RWPE1 (cell line): ENCODE results near the gene NBAS.
"Not testable (repeated sequence)": the region's sequence is repeated elsewhere in the genome, so short reads cannot be mapped to it uniquely, and the experiment has no call there.

Source experiments
- CTCF ChIA-PET: fragments of 350-600 bp; sonication (Branson Sonifier 250); formaldehyde crosslinking; extraction: SDS; loops from one replicate; lab custom pipeline; 2021; lab: Yijun Ruan, JAX
- POLR2A ChIA-PET: fragments of 400-600 bp; formaldehyde crosslinking; extraction: SDS; loops from one replicate; lab custom pipeline; 2020; ENCODE audit warnings: antibody characterized with exemption; ENCODE audit not compliant: low non-redundant PET; lab: Yijun Ruan, JAX
- DNase-seq: peaks from one replicate; pipeline ENCODE4 v3.0.0; 2012; ENCODE audit warnings: low spot score
- H3K27ac ChIP-seq: fragments of 450-650 bp; 2 replicates; pipeline ENCODE4 v1.5.1; 2017
- TF ChIP-seq, protein P1 (sequence below): fragments of 450-650 bp; conservative IDR thresholded peaks from 2 replicates; pipeline ENCODE4 v1.5.1; 2017; ENCODE audit warnings: low read depth, mild to moderate bottlenecking

NBAS gene

DNA sequence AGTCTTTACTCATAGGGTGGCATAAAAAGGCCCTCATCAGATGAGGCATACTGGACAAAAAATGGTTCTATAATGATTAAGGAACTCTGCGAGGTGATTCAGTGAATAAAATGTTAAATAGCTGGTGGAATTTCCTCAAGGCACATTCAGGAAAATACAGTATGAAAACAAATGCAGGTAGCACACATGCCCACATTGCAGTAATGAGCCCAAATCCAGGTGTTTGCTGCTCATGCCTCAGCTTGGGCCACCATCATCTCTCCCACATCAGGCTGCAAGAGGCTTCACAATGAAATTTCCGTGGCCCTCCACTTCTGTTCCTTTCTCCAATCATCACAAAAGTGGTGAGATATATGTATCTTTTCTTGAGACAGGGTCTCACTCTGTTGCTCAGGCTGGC is 298.3 kb downstream of the NBAS start:
- TF ChIP-seq, protein P1, sequence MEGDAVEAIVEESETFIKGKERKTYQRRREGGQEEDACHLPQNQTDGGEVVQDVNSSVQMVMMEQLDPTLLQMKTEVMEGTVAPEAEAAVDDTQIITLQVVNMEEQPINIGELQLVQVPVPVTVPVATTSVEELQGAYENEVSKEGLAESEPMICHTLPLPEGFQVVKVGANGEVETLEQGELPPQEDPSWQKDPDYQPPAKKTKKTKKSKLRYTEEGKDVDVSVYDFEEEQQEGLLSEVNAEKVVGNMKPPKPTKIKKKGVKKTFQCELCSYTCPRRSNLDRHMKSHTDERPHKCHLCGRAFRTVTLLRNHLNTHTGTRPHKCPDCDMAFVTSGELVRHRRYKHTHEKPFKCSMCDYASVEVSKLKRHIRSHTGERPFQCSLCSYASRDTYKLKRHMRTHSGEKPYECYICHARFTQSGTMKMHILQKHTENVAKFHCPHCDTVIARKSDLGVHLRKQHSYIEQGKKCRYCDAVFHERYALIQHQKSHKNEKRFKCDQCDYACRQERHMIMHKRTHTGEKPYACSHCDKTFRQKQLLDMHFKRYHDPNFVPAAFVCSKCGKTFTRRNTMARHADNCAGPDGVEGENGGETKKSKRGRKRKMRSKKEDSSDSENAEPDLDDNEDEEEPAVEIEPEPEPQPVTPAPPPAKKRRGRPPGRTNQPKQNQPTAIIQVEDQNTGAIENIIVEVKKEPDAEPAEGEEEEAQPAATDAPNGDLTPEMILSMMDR, result no peak
- ChIA-PET POLR2A (no interaction called here), CTCF (no interaction called here)
- no peak overlapping the region for H3K27ac ChIP-seq
- no peak for DNase-seq

DNA sequence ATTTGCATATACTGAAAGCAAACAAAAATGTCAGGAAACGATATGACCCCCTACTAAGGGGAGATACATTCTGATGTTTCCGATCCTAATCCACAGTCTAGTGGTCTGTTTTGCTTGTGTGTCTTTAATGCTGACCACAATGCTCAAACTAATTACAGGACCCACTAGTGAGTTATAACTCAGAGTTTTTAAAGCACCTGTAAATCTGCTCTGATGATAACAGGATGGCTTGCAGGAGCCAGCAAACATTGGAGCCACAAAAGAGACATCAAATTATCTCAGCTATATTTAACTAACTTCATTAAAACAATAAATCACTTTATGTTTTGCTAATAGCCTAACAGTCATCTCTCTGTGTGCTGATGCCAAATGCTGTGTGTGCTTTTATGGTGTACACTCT is 300.3 kb downstream of the NBAS start:
- ChIA-PET CTCF (no interaction called here), POLR2A (no interaction called here)
- H3K27ac ChIP-seq, result no peak overlapping the region
- no peak for DNase-seq
- TF ChIP-seq, protein P1, result no peak

DNA sequence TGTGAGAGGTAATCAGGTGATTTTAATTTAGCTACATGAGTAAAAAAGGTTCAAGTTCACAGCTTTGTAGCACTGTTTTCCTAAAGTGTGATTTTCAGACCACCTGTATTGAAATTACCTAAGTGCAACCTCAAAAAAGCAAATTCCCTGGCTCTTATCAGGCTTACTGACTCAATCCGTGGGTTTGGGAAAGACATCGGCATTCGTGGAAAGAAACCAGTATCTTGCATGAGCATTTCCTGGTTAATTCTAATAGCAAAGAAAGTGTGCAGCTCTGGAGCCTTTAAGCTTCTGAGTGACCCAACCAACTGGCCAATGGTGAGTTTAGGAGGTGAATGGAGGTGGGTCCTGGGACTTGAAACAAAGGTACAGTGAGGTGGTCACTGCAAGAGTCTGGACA is 300.9 kb downstream of the NBAS start:
- TF ChIP-seq, protein P1, result no peak
- H3K27ac ChIP-seq, result no peak overlapping the region
- ChIA-PET POLR2A (no interaction called here), CTCF (no interaction called here)
- no peak for DNase-seq

DNA sequence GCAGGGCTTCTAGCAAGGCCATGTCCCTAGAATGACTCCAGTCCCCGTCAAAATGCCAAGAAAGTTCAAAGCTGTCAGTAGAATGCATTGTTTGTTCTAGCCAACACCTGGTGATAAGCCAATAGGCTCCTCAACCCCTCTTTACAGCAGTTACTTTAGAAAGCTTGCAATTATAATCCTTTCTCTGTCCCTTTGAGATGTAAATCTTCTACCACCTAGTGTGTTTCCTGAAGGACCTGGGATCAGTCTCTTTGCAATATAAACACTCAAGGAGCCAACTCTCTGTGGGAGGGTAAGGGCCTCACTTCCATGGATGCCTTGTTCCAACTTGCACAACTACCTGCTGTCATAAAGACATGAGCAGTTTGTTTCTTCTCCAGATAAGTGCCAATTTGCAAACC is 301.8 kb downstream of the NBAS start:
- TF ChIP-seq, protein P1, result no peak
- ChIA-PET CTCF (no interaction called here), POLR2A (no interaction called here)
- H3K27ac ChIP-seq, result no peak overlapping the region
- no peak for DNase-seq

DNA sequence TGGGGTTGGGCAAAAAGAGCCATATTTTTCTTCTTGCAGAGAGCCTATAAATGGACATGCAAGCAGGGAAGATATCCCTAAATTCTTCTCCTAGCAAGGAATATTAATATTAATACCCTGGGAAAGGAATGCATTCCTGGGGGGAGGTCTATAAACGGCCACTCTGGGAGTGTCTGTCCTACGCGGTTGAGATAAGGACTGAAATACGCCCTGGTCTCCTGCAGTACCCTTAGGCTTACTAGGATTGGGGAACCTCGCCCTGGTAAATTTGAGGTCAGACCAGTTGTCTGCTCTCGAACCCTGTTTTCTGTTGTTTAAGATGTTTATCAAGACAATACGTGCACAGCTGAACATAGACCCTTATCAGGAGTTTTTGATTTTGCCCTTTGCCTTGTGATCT is 302.7 kb downstream of the NBAS start:
- POLR2A ChIA-PET, H3K27ac ChIP-seq, CTCF ChIA-PET, DNase-seq: not testable (repeated sequence)

DNA sequence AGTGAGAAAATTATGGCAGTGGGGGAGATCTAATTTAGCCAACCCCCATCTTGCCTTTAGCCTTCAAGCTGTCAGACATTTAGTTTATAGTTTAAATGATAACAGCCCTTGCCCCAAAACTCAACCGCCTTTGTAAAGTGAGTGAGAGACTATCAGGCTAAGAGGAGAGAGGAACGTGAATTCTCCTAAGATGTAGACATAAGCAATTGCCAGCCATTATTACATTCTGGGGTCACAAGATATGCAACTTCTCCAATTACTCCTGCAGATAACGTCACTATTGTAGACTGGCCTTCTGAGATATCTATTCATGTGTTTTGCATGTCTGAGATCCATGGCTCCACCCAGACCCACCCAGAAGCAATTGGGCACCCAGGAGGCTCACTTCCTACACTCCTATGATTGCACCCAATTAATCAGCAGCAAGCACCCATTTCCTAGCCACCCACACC is 307.3 kb downstream of the NBAS start:
- TF ChIP-seq, protein P1, result no peak
- H3K27ac ChIP-seq, result no peak overlapping the region
- no peak for DNase-seq
- ChIA-PET CTCF (interaction anchor here (0.6 kb wide), 1 partner anchor 177 kb away, joined by 8 read pairs; no protein-coding TSS in a partner anchor), POLR2A (no interaction called here)

DNA sequence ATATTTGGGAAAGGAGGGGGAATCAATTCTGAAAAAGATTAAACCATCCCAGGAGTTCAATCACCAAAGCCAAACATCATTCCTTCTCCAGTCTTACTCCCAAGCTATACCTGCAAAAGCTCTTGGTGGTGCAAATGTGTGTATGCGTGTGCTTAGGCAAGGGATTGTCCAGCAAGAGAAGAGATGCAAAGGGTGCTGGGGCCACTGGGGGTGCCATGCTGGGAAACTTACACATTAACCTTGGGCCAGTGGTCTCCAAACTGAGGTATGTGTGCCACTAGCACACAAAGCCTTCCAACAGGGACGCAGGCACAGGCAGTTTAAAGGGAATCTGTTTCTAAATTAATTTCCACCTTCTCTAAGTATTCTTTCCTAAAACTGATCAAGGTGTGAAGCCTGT is 307.9 kb downstream of the NBAS start:
- ChIA-PET POLR2A (no interaction called here), CTCF (no interaction called here)
- TF ChIP-seq, protein P1, result no peak
- H3K27ac ChIP-seq, result no peak overlapping the region
- no peak for DNase-seq
